AG10803 (cell line): ENCODE measurements around the gene HMOX2.

Source experiments
- DNase-seq: peaks from one replicate; pipeline ENCODE4 v3.0.0; 2010; ENCODE audit warnings: low read depth
- H3K4me3 ChIP-seq: 2 replicates; pipeline ENCODE4 v1.5.1; 2011; ENCODE audit warnings: mild to moderate bottlenecking, low read length, control low read depth
- CTCF ChIP-seq: conservative IDR thresholded peaks from 2 replicates; pipeline ENCODE4 v1.5.1; 2011; ENCODE audit warnings: mild to moderate bottlenecking, low read length, control low read depth, inconsistent platforms

Gene HMOX2

GRCh38 chr16:4539716-4540284, 63.6 kb downstream of the HMOX2 start:
- no peak for TF ChIP-seq CTCF
- H3K4me3 ChIP-seq, result no peak overlapping the region
- no peak for DNase-seq

GRCh38 chr16:4544473-4544872, 68.3 kb downstream of the HMOX2 start:
- TF ChIP-seq CTCF, result no peak
- DNase-seq, result no peak
- no peak overlapping the region for H3K4me3 ChIP-seq

- no peak for TF ChIP-seq CTCF
- DNase-seq, result no peak
- no peak overlapping the region for H3K4me3 ChIP-seq
Measured at GRCh38 chr16:4548124-4548523, 71.9 kb downstream of the HMOX2 start.

- no peak overlapping the region for H3K4me3 ChIP-seq
- peak; percentile 37 for DNase-seq
- no peak for TF ChIP-seq CTCF
Measured at GRCh38 chr16:4550591-4550990, 74.4 kb downstream of the HMOX2 start.

GRCh38 chr16:4552541-4552940, 76.3 kb downstream of the HMOX2 start:
- no peak overlapping the region for H3K4me3 ChIP-seq
- TF ChIP-seq CTCF, result no peak
- no peak for DNase-seq

GRCh38 chr16:4556112-4556511, 79.9 kb downstream of the HMOX2 start, which contains the start of gene C16orf96:
C16orf96 (plus strand) TSS chr16:4556340; CDS start chr16:4556490, 150 bp downstream.
- DNase-seq, result no peak

More at GRCh38 chr16:4556112-4556511, 79.9 kb downstream of the HMOX2 start, which contains the start of gene C16orf96:
- no peak for TF ChIP-seq CTCF
- no peak within 1 kb of the TSS for H3K4me3 ChIP-seq
